ENCODE data around the gene SLC7A8. TPM values are rescaled to one million over a fixed set of nuclear protein-coding genes. Genes with fewer than 3 reads are reported as not detected.
"Not testable (repeated sequence)": the region's sequence is repeated elsewhere in the genome, so short reads cannot be mapped to it uniquely, and the experiment has no call there.

Gene SLC7A8
- total RNA-seq, 1 donor, result 2.2 TPM

- DNase-seq (ENCODE audit: low read depth in 2 of 3, low spot score in 2 of 3), result no peak
These were observed 66.0 kb downstream of the SLC7A8 start for GRCh38 chr14:23117371-23118020.

DNA sequence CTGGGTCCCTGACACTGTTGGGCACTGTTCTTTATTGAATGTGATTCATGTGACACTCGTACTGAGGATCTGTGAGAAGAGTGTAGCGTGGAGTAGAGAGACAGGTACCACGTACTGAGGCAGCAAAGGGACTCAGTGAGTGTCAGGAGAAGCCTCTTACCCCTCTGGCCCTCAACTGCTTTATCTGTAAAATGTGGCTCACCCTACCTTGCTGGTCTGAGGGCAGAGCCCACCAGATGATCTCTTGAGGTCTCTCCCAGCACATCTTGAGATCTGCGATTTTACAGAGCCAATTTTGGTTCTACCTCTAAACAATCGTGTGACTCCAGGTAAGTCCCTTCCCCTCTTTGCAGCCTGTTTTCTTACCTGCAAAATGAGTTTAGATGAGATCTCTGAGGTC is 67.5 kb downstream of the SLC7A8 start:
- DNase-seq (ENCODE audit: low read depth in 2 of 3, low spot score in 2 of 3), result no peak

DNA sequence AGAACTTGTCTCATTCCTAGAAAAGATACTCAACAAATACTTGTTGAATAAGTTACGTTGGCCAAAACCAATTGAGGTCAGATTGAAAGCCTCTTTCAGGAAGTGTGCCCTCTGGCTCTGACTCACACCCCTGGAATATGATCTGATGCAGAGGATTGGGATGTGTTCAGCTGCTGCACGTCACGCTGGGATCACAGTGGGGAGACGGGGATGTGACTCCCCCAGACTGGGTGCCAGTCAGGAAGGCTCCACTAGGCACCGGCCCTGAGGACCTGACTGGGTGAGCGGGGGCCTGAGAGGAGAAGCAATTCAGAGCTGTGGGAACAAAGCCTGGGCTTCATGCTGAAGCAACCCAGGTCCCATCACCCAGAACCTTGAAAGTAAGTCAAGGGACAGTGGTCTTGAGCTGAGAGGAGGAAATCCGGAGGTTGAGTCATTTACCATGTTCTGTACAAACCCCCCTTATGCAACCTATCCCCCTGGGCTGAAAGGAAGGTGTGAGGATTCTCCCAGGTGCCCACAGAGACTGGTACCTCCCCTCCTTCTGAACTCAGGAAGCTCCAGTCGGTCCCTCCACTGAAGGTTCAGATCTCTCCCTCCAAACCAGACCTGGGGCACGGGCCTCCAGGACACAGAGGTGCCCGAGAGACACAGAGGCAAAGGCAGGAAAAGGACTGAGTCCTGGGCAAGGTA is 68.3 kb downstream of the SLC7A8 start:
- DNase-seq (ENCODE audit: low read depth in 2 of 3, low spot score in 2 of 3), result no peak

DNA sequence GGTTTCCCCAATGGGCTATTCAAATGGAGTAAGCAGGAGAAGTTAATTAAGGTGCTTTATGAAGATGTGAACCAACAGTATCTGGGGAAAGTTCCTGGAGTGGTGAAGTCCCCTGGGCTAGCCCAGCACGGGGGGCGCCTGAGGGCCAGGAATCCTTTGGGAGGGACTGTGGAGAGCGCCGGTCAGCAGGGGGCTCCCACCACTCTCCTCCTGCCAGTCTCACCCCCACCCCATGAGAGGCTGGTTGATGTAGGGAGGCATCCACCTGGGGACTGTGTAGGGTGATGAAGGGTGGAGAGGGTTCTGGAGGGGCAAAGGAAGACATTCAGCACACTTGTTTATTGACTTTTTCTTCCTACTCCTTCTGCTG is 68.8 kb downstream of the SLC7A8 start:
- DNase-seq (ENCODE audit: low read depth in 2 of 3, low spot score in 2 of 3), result no peak

GRCh38 chr14:23114120-23114458 is 69.4 kb downstream of the SLC7A8 start:
- no peak for DNase-seq (ENCODE audit: low read depth in 2 of 3, low spot score in 2 of 3)

GRCh38 chr14:23113431-23114119 is 69.9 kb downstream of the SLC7A8 start:
- no peak for DNase-seq (ENCODE audit: low read depth in 2 of 3, low spot score in 2 of 3)

GRCh38 chr14:23112359-23113178 is 70.9 kb downstream of the SLC7A8 start:
- peak in 2 of 3 donors; percentile 87 to 93 for DNase-seq (ENCODE audit: low read depth in 2 of 3, low spot score in 2 of 3)

- no peak for DNase-seq (ENCODE audit: low read depth in 2 of 3, low spot score in 2 of 3)
These were observed 72.7 kb downstream of the SLC7A8 start for GRCh38 chr14:23110579-23111365.

DNA sequence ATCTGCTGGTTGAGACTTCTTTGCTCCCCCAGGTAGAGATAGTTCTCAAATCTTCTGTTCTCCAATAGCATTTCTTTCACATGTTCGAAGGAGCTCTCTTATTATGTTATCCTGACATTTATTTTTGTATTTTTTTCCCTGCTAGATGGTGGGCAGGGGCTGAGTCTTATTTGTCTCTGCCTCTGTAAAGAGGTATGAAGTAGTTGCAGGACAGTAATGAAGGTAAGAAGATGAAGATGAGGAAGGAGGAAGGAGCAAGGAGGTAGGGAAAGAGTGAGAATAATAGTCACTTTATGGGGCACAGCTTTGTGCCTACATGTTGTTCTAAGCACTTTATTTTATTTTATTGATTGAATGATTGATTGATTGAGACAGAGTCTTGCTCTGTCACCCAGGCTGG is 73.7 kb downstream of the SLC7A8 start:
- no peak for DNase-seq (ENCODE audit: low read depth in 2 of 3, low spot score in 2 of 3)

DNA sequence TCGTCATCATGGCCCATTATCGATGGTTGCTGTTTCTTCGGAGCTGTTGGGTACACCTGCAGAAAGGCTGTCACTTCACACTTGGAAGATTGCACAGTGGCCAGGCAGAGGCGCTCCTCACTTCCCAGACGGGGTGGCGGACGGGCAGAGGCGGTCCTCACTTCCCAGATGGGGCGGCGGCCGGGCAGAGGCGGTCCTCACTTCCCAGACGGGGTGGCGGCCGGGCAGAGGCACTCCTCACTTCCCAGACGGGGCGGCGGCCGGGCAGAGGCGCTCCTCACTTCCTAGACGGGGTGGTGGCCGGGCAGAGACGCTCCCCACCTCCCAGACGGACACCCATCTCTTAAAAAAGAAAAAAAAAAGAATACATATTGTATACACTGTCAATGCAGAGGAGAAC is 75.3 kb downstream of the SLC7A8 start:
- not testable (repeated sequence) for DNase-seq (ENCODE audit: low read depth in 2 of 3, low spot score in 2 of 3)

DNA sequence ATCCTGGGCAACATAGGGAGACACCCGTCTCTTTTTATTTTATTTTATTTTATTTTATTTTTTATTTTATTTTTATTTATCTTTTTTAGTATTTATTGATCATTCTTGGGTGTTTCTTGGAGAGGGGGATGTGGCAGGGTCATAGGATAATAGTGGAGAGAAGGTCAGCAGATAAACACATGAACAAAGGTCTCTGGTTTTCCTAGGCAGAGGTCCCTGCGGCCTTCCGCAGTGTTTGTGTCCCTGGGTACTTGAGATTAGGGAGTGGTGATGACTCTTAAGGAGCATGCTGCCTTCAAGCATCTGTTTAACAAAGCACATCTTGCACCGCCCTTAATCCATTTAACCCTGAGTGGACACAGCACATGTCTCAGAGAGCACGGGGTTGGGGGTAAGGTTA is 75.8 kb downstream of the SLC7A8 start:
- not testable (repeated sequence) for DNase-seq (ENCODE audit: low read depth in 2 of 3, low spot score in 2 of 3)

DNA sequence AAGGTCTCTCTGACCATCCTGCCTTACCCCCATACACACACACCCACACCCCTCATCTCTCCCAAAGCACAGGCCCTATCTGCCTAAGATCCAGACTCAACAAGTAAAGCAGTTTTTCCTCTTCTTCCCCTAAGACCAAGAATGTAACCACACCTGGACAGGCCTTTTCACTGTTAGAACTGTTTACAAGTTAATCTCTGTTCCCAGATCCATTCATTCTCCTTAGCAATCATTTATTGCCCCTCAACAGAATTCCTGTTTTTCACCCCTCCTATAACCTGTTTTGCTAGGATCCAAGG is 76.8 kb downstream of the SLC7A8 start:
- no peak for DNase-seq (ENCODE audit: low read depth in 2 of 3, low spot score in 2 of 3)

DNA sequence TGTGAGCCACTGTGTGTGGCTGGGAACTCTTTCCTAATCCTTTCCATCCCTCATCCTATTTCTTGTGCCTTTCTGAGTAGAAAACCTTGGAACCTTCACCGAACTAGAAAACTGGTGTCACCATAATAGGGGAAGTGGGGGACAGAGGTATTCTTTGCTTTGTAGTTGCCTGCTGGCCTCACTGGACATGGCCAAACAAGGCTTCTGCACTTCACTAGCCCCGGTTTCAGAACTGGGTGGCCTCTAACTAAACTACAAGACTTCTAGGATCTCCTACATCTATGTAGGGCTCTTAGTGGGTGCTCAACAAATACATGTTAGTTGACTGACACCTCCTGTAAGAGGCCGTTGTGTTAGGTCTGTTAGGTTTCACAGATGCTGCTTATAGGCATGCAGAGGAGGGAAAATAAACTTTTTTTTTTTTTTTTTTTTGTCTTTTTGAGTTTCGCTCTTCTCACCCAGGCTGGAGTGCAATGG is 78.1 kb downstream of the SLC7A8 start:
- no peak for DNase-seq (ENCODE audit: low read depth in 2 of 3, low spot score in 2 of 3)

DNA sequence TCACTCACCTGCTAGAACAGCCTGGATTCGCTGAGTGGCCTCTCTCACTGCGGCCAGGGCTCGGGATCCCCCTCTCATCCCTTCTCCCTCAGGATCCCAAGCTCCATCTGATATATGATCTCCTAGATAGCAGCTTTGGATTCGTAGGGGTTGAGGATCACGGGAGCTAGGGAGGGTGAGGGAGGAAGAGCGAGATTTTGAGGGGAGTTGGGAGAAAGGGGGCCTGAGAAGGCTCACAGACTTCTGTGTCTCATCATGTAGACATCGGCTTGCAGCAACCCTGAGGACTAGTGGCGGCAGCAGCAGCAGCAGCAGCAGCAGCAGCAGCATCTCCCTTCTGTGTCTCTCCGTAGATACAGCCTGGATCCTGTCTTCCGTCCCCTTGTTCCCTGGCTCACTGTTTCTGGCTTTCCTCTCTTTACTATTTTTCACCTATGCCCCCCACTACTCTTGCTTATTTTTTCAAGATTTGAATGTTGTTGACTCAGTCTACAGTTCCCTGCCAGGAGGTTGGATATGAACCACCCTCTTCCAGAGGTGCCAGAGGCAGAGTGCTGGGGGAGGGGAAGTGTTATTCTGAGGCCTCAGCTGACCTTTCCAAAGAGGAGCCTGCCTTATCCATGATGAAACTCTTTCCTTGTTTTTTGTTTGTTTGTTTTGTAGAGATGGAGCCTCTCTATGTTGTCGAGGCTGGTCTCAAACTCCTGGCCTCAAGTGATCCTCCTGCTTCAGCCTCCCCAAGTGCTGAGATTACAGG is 78.7 kb downstream of the SLC7A8 start, which contains the start of gene CIROP:
TSS of gene CIROP (minus strand) at position 399 of the 757 bp plus-strand sequence. CDS start at position 330, 69 bp downstream.
- no peak for DNase-seq (ENCODE audit: low read depth in 2 of 3, low spot score in 2 of 3)

DNA sequence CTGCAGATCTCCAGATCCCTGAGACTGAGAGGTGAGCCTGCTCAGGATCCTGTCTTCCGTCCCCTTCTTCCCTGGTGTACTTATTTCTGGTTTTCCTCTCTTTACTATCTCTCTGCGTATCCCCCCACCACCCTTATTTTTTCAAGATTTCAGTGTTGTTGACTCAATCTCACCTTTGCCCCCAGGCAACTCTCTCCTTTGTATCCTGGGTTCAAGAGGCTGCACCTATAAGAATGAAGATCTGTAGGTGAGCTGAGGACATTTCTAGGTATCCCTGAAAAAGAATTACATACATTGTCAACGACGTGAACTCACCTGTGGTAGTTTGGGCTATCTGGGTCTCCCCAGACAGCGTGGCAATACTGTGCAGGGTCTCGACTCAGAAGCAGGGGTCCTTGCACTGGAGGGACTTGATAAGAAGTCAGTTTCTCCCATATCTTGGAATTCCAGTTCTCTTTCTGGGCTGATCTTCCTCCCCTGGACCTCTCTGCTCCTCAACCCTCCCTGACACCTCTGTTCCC is 79.3 kb downstream of the SLC7A8 start:
- DNase-seq (ENCODE audit: low read depth in 2 of 3, low spot score in 2 of 3), result no peak

DNA sequence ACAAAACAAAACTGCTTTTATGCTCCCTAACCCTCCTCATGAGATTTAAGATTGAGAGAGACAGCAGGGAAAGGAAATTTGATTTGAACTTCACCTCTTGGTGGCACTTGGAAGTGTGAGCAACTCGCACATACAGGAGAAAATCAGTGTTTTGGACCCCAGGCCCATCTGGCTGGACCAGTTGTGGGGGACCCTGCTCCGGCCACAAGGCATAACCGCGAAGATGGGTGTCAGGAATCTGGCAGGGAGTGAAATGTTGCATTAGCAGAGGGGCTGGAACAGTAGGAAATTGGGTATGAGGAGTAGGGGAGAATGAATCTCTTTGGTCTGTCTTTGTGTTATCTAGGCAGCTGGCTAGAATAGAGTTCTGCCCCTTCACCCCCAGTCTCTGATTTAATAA is 79.9 kb downstream of the SLC7A8 start:
- DNase-seq (ENCODE audit: low read depth in 2 of 3, low spot score in 2 of 3), result no peak

DNA sequence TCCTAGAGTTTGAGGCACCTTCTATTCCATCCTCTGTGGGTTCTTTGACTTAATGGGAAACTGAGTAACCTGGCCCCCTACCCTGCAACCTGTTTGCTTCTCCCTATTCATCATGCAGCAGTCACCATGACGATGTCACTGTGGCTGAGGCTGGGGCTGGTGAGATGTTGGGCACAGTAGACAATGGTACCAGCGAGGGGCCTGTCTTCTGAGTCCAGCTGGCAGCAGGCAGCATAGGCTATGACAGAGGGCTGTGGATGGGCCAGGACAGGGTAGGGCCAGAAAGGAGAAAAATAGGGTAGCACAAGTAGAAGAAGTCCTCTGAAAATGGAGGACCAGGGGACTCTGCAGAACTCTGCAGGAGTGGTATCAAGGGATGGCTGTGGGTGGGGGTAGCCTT is 80.7 kb downstream of the SLC7A8 start:
- no peak for DNase-seq (ENCODE audit: low read depth in 2 of 3, low spot score in 2 of 3)

- no peak for DNase-seq (ENCODE audit: low read depth in 2 of 3, low spot score in 2 of 3)
These were observed 81.4 kb downstream of the SLC7A8 start for GRCh38 chr14:23101986-23102625.
